Fibroblast of mammary gland (primary cell): ENCODE results near the gene NAGK.

Source experiments
- DNase-seq: peaks from one replicate; pipeline ENCODE4 v3.0.0-alpha.2; 2010; ENCODE audit warnings: low read depth
- H3K4me3 ChIP-seq: 2 replicates; pipeline ENCODE4 v1.5.1; 2011; ENCODE audit warnings: low read depth, mild to moderate bottlenecking, low read length, moderate library complexity; ENCODE audit not compliant: control insufficient read depth
- CTCF ChIP-seq: conservative IDR thresholded peaks from 2 replicates; pipeline ENCODE4 v1.5.1; 2011; ENCODE audit warnings: low read depth, low read length, inconsistent platforms; ENCODE audit not compliant: control insufficient read depth, insufficient read depth

The NAGK gene

GRCh38 chr2:71064110-71064611 is 4.3 kb upstream of the NAGK start:
- no peak for DNase-seq
- no peak for TF ChIP-seq CTCF
- no peak overlapping the region for H3K4me3 ChIP-seq

- no peak overlapping the region for H3K4me3 ChIP-seq
- DNase-seq = peak; percentile 31
- no peak for TF ChIP-seq CTCF
Observed at GRCh38 chr2:71064754-71065621, 3.5 kb upstream of the NAGK start.

- no peak for TF ChIP-seq CTCF
- no peak overlapping the region for H3K4me3 ChIP-seq
- no peak for DNase-seq
Observed at GRCh38 chr2:71066856-71067255, 1.6 kb upstream of the NAGK start.

- H3K4me3 ChIP-seq = peak overlapping the region; percentile 90
- no peak for TF ChIP-seq CTCF
Observed at GRCh38 chr2:71067567-71068217, 756 bp upstream of the NAGK start.

GRCh38 chr2:71069376-71069775 is 928 bp downstream of the NAGK start:
- peak; percentile 50 for DNase-seq
- peak overlapping the region; percentile 90 for H3K4me3 ChIP-seq
- TF ChIP-seq CTCF = no peak

More at GRCh38 chr2:71067567-71068217, 756 bp upstream of the NAGK start:
- peak; percentile 22 for DNase-seq

- peak; percentile 62 for DNase-seq
- no peak overlapping the region for H3K4me3 ChIP-seq
- TF ChIP-seq CTCF = peak; percentile 49
Observed at GRCh38 chr2:71070294-71071093, 2.0 kb downstream of the NAGK start.
